DOHH2 (cell line): ENCODE data around the gene DPYSL5.

Experiments used
- EZH2phosphoT487 ChIP-seq: fragments of 200-600 bp; sonication (generic); IDR thresholded peaks from 2 replicates; pipeline ENCODE4 v1.6.1; 2017; ENCODE audit warnings: borderline replicate concordance, mild to moderate bottlenecking, antibody characterized with exemption, low read length, moderate library complexity, mixed read lengths
- TF ChIP-seq, protein P1 (sequence below): fragments of 200-600 bp; sonication (generic); IDR thresholded peaks from one replicate; pipeline ENCODE4 v1.5.1; 2014; ENCODE audit warnings: antibody characterized with exemption, mild to moderate bottlenecking, low read depth, low read length; ENCODE audit not compliant: poor library complexity, severe bottlenecking

DNA sequence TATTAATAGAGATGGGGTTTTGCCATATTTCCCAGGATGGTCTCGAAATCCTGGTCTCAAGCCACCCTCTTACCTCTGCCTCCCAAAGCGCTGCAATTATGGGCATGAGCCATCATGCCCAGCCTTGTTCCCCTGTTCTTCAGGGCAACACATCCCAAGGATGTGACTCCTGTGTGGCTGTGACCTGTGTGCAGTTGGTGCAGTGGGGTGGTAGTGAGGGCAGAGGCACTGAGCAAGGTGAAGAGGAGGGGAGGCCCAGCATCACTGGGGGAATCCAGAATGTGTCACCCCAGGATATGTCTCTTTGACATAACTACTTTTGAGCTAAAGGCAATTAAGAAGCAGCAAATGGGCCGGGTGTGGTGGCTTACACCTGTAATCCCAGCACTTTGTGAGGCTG is 38.7 kb upstream of the DPYSL5 start:
- TF ChIP-seq, protein P1, sequence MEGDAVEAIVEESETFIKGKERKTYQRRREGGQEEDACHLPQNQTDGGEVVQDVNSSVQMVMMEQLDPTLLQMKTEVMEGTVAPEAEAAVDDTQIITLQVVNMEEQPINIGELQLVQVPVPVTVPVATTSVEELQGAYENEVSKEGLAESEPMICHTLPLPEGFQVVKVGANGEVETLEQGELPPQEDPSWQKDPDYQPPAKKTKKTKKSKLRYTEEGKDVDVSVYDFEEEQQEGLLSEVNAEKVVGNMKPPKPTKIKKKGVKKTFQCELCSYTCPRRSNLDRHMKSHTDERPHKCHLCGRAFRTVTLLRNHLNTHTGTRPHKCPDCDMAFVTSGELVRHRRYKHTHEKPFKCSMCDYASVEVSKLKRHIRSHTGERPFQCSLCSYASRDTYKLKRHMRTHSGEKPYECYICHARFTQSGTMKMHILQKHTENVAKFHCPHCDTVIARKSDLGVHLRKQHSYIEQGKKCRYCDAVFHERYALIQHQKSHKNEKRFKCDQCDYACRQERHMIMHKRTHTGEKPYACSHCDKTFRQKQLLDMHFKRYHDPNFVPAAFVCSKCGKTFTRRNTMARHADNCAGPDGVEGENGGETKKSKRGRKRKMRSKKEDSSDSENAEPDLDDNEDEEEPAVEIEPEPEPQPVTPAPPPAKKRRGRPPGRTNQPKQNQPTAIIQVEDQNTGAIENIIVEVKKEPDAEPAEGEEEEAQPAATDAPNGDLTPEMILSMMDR: no peak
- no peak for TF ChIP-seq EZH2phosphoT487
